Measurements from ENCODE around the gene MOAP1.
A peak's percentile ranks its signal among the peaks of the same experiment; 100 is the strongest.
"Not testable (repeated sequence)": the region's sequence is repeated elsewhere in the genome, so short reads cannot be mapped to it uniquely, and the experiment has no call there.

MOAP1 gene

GRCh38 chr14:93183596-93184317 lies 940 bp downstream of the MOAP1 start:
- FAIRE-seq (peak; percentile 57), DNase-seq (ENCODE audit: insufficient read length) (no peak)
- TF ChIP-seq POLR2A (IDR thresholded peaks at IDR 0.05; ENCODE audit: low read depth, low read length) (no peak), TAF1 (IDR thresholded peaks at IDR 0.05; ENCODE audit: borderline replicate concordance, low read depth, low read length) (no peak), POLR2AphosphoS5 (IDR thresholded peaks at IDR 0.05; ENCODE audit: low read depth, low read length) (no peak)

- TF ChIP-seq POLR2AphosphoS5 (IDR thresholded peaks at IDR 0.05; ENCODE audit: low read depth, low read length) = no peak
- no peak for TF ChIP-seq POLR2A (IDR thresholded peaks at IDR 0.05; ENCODE audit: low read depth, low read length)
- TF ChIP-seq TAF1 (IDR thresholded peaks at IDR 0.05; ENCODE audit: borderline replicate concordance, low read depth, low read length) = no peak
- DNase-seq (ENCODE audit: insufficient read length) = no peak
- no peak for FAIRE-seq
These were observed 9.2 kb downstream of the MOAP1 start for GRCh38 chr14:93175492-93175891.

GRCh38 chr14:93174731-93175130 lies 10.0 kb downstream of the MOAP1 start:
- DNase-seq (ENCODE audit: insufficient read length); FAIRE-seq: not testable (repeated sequence)

GRCh38 chr14:93173943-93174395 lies 10.7 kb downstream of the MOAP1 start:
- DNase-seq (ENCODE audit: insufficient read length) (no peak), FAIRE-seq (no peak)
- TF ChIP-seq POLR2A (IDR thresholded peaks at IDR 0.05; ENCODE audit: low read depth, low read length) (no peak), POLR2AphosphoS5 (IDR thresholded peaks at IDR 0.05; ENCODE audit: low read depth, low read length) (no peak), TAF1 (IDR thresholded peaks at IDR 0.05; ENCODE audit: borderline replicate concordance, low read depth, low read length) (no peak)

DNA sequence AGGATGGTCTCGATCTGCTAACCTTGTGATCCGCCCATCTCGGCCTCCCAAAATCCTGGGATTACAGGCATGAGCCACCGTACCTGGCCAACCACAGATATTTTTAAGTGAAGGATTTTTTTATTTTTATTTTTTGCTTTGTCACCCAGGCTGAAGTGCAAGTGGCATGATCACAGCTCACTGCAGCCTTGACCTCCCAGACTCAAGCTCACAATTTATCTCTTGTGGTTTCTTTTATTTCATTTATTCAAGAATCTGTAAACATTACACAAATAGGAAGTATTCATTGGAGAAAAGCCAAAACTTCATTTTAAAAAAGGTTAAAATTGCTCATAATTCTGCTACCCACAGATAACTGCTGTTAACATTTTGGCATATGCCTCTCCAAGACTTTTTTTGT lies 13.3 kb downstream of the MOAP1 start:
- FAIRE-seq = no peak
- TF ChIP-seq POLR2AphosphoS5 (IDR thresholded peaks at IDR 0.05; ENCODE audit: low read depth, low read length) = no peak
- TF ChIP-seq POLR2A (IDR thresholded peaks at IDR 0.05; ENCODE audit: low read depth, low read length) = no peak
- TF ChIP-seq TAF1 (IDR thresholded peaks at IDR 0.05; ENCODE audit: borderline replicate concordance, low read depth, low read length) = no peak
- DNase-seq (ENCODE audit: insufficient read length) = no peak

- DNase-seq (ENCODE audit: insufficient read length); FAIRE-seq: not testable (repeated sequence)
These were observed 14.6 kb downstream of the MOAP1 start for GRCh38 chr14:93170141-93170540.

DNA sequence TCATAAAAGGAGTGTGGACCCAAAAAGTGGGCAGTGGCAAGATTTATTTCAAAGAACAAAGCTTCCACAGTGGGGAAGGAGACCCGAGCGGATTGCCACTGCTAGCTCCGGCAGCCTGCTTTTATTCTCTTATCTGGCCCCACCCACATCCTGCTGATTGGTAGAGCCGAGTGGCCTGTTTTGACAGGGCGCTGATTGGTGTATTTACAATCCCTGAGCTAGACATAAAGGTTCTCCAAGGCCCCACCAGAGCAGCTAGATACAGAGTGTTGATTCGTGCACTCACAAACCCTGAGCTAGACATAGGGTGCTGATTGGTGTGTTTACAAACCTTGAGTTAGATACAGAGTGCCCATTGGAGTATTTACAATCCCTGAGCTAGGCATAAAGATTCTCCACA lies 15.1 kb downstream of the MOAP1 start:
- FAIRE-seq = not testable (repeated sequence)

GRCh38 chr14:93168610-93169009 lies 16.1 kb downstream of the MOAP1 start:
- not testable (repeated sequence) for DNase-seq (ENCODE audit: insufficient read length); FAIRE-seq

More for the DNA sequence above, 15.1 kb downstream of the MOAP1 start:
- DNase-seq (ENCODE audit: insufficient read length) = not testable (repeated sequence)

GRCh38 chr14:93165271-93166265 lies 19.1 kb downstream of the MOAP1 start:
- not testable (repeated sequence) for DNase-seq (ENCODE audit: insufficient read length); FAIRE-seq

DNA sequence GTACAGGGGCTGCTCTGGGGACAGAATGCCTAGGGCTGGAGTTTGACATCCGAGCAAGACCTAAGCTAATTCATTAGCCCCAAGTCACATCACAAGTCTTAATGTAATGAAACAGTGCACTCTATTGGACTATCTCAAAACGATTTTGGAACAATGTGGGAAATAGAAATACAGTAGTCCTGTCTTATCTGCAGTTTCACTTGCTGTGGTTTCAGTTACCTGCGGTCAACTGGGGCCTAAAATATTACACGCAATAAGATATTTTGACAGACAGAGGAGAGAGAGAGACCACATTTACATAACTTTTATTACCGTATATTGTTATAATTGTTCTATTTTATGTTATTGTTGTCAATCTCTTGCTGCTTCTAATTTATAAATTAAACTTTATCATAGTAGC lies 21.1 kb downstream of the MOAP1 start:
- FAIRE-seq = no peak
- DNase-seq (ENCODE audit: insufficient read length) = no peak
- TF ChIP-seq TAF1 (IDR thresholded peaks at IDR 0.05; ENCODE audit: borderline replicate concordance, low read depth, low read length) (no peak), POLR2AphosphoS5 (IDR thresholded peaks at IDR 0.05; ENCODE audit: low read depth, low read length) (no peak), POLR2A (IDR thresholded peaks at IDR 0.05; ENCODE audit: low read depth, low read length) (no peak)

DNA sequence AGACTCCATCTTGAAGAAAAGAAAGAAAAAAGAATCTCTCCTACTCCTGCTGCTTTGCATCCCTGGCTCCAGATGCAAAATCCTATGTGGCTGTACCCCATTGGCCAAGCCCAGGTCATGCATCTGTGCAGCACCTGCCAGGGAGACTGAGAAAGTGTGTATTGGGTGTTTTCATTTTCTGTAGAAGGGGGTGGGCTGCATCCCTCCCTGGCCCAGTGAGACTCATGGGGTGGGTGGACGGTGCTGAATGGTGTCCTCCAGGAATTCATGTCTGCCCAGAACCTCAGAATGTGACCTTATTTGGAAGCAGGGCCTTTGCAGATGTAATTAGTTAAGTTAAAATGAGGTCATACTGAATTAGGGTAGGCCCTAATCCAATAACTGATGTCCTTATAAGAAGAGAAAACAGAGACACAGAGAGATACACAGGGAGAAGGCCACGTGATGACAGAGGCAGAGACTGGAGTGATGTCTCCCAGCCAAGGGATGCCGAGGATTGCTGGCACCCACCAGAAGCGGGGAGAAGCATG lies 23.2 kb downstream of the MOAP1 start:
- TF ChIP-seq POLR2AphosphoS5 (IDR thresholded peaks at IDR 0.05; ENCODE audit: low read depth, low read length) (no peak), TAF1 (IDR thresholded peaks at IDR 0.05; ENCODE audit: borderline replicate concordance, low read depth, low read length) (no peak), POLR2A (IDR thresholded peaks at IDR 0.05; ENCODE audit: low read depth, low read length) (no peak)
- FAIRE-seq = no peak
- DNase-seq (ENCODE audit: insufficient read length) = no peak

GRCh38 chr14:93160353-93160801 lies 24.3 kb downstream of the MOAP1 start:
- no peak for DNase-seq (ENCODE audit: insufficient read length)
- TF ChIP-seq POLR2A (IDR thresholded peaks at IDR 0.05; ENCODE audit: low read depth, low read length) (no peak), POLR2AphosphoS5 (IDR thresholded peaks at IDR 0.05; ENCODE audit: low read depth, low read length) (no peak), TAF1 (IDR thresholded peaks at IDR 0.05; ENCODE audit: borderline replicate concordance, low read depth, low read length) (no peak)
- no peak for FAIRE-seq

DNA sequence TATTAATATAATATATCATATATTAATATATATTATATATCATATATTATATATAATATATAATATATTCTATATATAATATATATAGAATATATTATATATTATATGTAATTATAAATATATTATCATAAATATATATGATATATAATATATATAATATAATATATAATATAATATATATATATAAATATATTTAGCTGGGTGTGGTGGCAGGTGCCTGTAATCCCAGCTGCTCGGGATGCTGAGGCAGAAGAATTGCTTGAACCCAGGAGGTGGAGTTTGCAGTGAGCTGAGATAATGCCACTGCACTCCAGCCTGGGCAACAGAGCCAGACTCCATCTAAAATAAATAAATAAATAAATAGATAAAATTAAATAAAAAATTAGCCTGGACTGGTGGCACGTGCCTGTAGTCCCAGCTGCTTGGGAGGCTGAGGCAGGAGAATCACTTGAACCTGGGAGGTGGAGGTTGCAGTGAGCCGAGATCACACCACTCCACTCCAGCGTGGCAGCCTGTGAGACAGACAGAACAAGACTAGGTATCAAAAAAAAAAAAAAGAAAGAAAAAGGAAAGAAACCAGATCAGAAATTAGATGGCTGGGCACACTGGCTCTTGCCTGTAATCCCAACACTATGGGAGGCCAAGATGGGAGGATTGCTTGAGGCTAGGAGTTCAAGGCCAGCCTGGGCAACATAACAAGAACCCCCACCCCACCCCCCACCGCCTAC lies 24.9 kb downstream of the MOAP1 start:
- not testable (repeated sequence) for FAIRE-seq; DNase-seq (ENCODE audit: insufficient read length)

DNA sequence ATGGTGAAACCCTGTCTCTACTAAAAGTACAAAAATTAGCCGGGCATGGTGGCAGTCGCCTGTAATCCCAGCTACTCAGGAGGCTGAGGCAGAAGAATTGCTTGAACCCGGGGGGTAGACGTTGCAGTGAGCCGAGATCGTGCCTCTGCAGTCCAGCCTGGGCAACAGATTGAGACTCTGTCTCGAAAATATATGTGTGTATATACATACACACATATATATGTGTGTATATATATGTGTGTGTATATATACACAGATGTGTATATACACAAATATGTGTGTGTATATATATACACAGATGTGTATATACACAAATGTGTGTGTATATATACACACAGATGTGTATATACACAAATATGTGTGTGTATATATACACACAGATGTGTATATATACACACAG lies 26.3 kb downstream of the MOAP1 start:
- not testable (repeated sequence) for DNase-seq (ENCODE audit: insufficient read length); FAIRE-seq
